Right lobe of liver (tissue), 6 donors: ENCODE data around the gene UTF1. TPM values are rescaled to one million over a fixed set of nuclear protein-coding genes. Genes with fewer than 3 reads are reported as not detected.

Experiments
- ATAC-seq, 4 donors: fragments of 200-7000 bp; cut with Tn5 transposase; one replicate each; pipeline ENCODE4 v1.9.1; 2020; ENCODE audit warnings: mild to moderate bottlenecking in 4 of 4, moderate library complexity in 4 of 4
- DNase-seq, 3 donors: peaks; one replicate each; pipeline ENCODE4 v3.0.0-alpha.2; 2020
- H3K27ac ChIP-seq, 3 donors: fragments of 200-600 bp; one replicate each; pipeline ENCODE4 v1.8.0; 2022
- H3K27me3 ChIP-seq, 2 donors: fragments of 200-600 bp; one replicate each; pipeline ENCODE4 v1.8.0; 2022
- H3K36me3 ChIP-seq, 4 donors: fragments of 200-600 bp; sonication (generic) in 1 of 4; one replicate each; pipeline versions ENCODE4 v1.5.1 to v1.8.0; 2017 to 2022; ENCODE audit warnings: control low read depth in 1 of 4
- H3K4me1 ChIP-seq, 4 donors: fragments of 200-600 bp; sonication (generic) in 1 of 4; one replicate each; pipeline versions ENCODE4 v1.5.1 to v1.8.0; 2017 to 2022; ENCODE audit warnings: control low read depth in 1 of 4
- H3K4me3 ChIP-seq, 3 donors: fragments of 200-600 bp; one replicate each; pipeline ENCODE4 v1.8.0; 2022
- H3K9me3 ChIP-seq, 4 donors: fragments of 200-600 bp; sonication (generic) in 1 of 4; one replicate each; pipeline versions ENCODE4 v1.5.1 to v1.8.0; 2017 to 2022; ENCODE audit warnings: control low read depth in 1 of 4
- POLR2A ChIP-seq: fragments of 450-650 bp; IDR thresholded peaks from one replicate; pipeline ENCODE4 v1.6.1; 2017; ENCODE audit warnings: antibody characterized with exemption, mild to moderate bottlenecking
- WGBS: methylation state at CpG from one replicate; pipeline ENCODE4 v1.1.6; 2018; ENCODE audit warnings: low coverage, low lambda C conversion rate; ENCODE audit not compliant: insufficient coverage; ENCODE audit errors: missing lambda C conversion rate; 5-methylcytosine and 5-hydroxymethylcytosine counted together
- intact Hi-C, 2 donors: fragments of 100-400 bp; cut with DNase I; formaldehyde crosslinking; loops; one replicate each; pipeline versions ENCODE4 v1.11.2 to v1.14.1; 2022
- total RNA-seq, 6 experiments: library from RNA; depleted of rRNA in 2 of 6; stranded (reverse); fragments of >200 nt in 2 of 6; fragmentation: NEBNext Ultra II Directional in 3 of 6; extraction: Animal tissue kit (Norgen Biotek cat#: 25700) in 3 of 6; gene quantifications; one replicate each; pipeline versions ENCODE4 v1.1.0 to v1.2.4, GENCODE V29; 2016 to 2023
- TF ChIP-seq, protein P1 (sequence below), 4 donors: fragments of 200-600 bp in 3 of 4; fragments of 450-650 bp in 1 of 4; IDR thresholded peaks; one replicate each; pipeline versions ENCODE4 v1.5.1 to v1.8.0; 2016 to 2022; ENCODE audit warnings: antibody characterized with exemption in 4 of 4, mild to moderate bottlenecking in 2 of 4
- donor health status: DM: no; HTN: yes; CAD: no.
- donor health status: DM: no; HTN: no; CAD: no.
- donor health status: DM: no; HTN: no; CAD: no.
- donor health status: DM: no; HTN: yes; CAD: no.
- donor health status: DM: no; HTN: yes; CAD: no.

Gene UTF1
- total RNA-seq, 6 experiments from 2014 or later, result not detected

DNA sequence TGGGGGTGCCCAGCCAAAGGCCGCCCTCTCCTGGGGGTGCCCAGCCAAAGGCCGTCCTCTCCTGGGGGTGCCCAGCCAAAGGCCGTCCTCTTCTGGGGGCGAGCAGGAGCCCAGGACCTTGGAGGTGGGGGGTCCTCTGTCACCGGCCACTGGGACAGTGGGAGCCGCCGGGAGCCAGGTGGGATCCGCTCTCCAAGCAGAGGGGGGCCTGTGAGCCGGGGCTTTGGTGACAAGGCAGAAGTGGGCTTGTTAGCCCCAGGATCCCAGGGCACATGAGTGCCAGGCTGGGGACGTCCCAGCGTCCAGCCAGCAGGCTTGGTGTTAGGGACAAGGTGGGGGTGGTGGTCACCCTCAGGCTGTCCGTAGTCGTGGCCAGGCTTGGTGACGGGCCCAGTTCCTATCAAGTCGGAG lies 29.4 kb upstream of the UTF1 start:
- no peaks in the 10 kb centered on the region for H3K27me3 ChIP-seq
- no peaks in the 10 kb centered on the region for H3K36me3 ChIP-seq
- H3K27ac ChIP-seq, result no peak overlapping the region
- no peak for DNase-seq
- H3K4me1 ChIP-seq, result no peaks in the 10 kb centered on the region
- no peak for ATAC-seq
- H3K9me3 ChIP-seq, result no peaks in the 10 kb centered on the region
- intact Hi-C loops, result no loop called here
- H3K4me3 ChIP-seq, result no peak overlapping the region
- WGBS, result 75% methylated on average over 6 of the region's 15 CpGs
- TF ChIP-seq, protein P1, sequence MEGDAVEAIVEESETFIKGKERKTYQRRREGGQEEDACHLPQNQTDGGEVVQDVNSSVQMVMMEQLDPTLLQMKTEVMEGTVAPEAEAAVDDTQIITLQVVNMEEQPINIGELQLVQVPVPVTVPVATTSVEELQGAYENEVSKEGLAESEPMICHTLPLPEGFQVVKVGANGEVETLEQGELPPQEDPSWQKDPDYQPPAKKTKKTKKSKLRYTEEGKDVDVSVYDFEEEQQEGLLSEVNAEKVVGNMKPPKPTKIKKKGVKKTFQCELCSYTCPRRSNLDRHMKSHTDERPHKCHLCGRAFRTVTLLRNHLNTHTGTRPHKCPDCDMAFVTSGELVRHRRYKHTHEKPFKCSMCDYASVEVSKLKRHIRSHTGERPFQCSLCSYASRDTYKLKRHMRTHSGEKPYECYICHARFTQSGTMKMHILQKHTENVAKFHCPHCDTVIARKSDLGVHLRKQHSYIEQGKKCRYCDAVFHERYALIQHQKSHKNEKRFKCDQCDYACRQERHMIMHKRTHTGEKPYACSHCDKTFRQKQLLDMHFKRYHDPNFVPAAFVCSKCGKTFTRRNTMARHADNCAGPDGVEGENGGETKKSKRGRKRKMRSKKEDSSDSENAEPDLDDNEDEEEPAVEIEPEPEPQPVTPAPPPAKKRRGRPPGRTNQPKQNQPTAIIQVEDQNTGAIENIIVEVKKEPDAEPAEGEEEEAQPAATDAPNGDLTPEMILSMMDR (IDR thresholded peaks at IDR 0.05), result no peak
- TF ChIP-seq POLR2A, result no peak

GRCh38 chr10:133201151-133201947 lies 28.7 kb upstream of the UTF1 start:
- Histone ChIP-seq H3K9me3 (no peaks in the 10 kb centered on the region), H3K4me1 (no peaks in the 10 kb centered on the region), H3K27me3 (no peaks in the 10 kb centered on the region), H3K27ac (no peak overlapping the region), H3K36me3 (no peaks in the 10 kb centered on the region), H3K4me3 (no peak overlapping the region)
- intact Hi-C loops, result no loop called here
- no peak for DNase-seq
- no peak for TF ChIP-seq POLR2A
- TF ChIP-seq, protein P1 (IDR thresholded peaks at IDR 0.05), result no peak
- no peak for ATAC-seq
- WGBS, result 95% methylated on average over 4 of the region's 57 CpGs

DNA sequence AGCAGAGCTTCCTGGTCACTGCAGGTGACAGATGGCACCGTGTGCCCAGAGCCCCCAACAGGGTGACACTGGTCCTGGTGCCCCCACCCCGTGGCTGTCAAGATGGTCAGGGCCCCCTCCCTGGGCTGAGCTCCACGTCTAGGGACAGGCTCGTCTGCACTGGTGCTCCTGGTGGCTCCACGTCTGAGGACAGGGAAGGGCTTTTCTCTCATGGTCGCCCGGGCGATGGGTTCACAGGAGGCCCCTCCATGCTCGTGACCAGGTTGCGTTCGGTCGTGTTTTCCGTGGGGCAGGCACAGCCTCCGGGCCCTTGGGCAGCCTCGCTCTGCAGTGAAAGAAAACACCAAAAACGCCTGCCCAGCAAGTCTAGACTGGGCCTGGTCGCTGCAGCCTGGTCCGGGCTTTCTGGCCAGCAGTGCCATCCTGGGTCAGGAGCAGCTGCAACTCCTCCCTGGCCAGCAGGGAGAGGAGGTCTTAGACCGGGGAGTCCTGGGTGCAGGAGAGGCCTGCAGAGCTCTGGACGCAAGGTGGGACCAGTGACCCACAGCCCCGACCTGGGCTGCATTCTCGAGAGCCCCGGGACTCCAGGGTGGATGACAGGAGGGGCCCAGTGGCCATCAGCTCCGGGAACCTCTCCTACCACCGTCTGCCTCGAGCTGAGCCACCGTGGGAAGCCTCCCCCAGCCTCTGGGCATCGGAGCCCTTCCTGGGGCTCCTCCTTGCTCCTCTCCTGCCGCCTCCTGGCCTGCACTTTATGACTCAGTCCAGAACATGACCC lies 27.9 kb upstream of the UTF1 start:
- no peaks in the 10 kb centered on the region for H3K4me1 ChIP-seq
- ATAC-seq (no peak), DNase-seq (no peak)
- intact Hi-C loops, result no loop called here
- H3K27ac ChIP-seq, result no peak overlapping the region
- no peaks in the 10 kb centered on the region for H3K9me3 ChIP-seq
- no peaks in the 10 kb centered on the region for H3K36me3 ChIP-seq
- TF ChIP-seq, protein P1 (IDR thresholded peaks at IDR 0.05), result no peak
- TF ChIP-seq POLR2A, result no peak
- no peaks in the 10 kb centered on the region for H3K27me3 ChIP-seq
- H3K4me3 ChIP-seq, result no peak overlapping the region
- 35% methylated on average over 4 of the region's 29 CpGs for WGBS

GRCh38 chr10:133202778-133203651 lies 27.0 kb upstream of the UTF1 start:
- DNase-seq (no peak), ATAC-seq (no peak)
- intact Hi-C loops, result no loop called here
- no peaks in the 10 kb centered on the region for H3K36me3 ChIP-seq
- no peak for TF ChIP-seq POLR2A
- TF ChIP-seq, protein P1 (IDR thresholded peaks at IDR 0.05), result no peak
- WGBS, result 47% methylated on average over 6 of the region's 62 CpGs
- H3K4me3 ChIP-seq, result no peak overlapping the region
- no peak overlapping the region for H3K27ac ChIP-seq
- no peaks in the 10 kb centered on the region for H3K27me3 ChIP-seq
- H3K9me3 ChIP-seq, result no peaks in the 10 kb centered on the region
- no peaks in the 10 kb centered on the region for H3K4me1 ChIP-seq
